Stimulated activated CD8-positive, alpha-beta memory T cell treated with anti-CD3 and anti-CD28 coated beads, Interleukin-4, amount 100 ng/mL, for 24 hours (primary cell): ENCODE results near the gene SNX13.

Source experiments
- DNase-seq: peaks from one replicate; pipeline ENCODE4 v3.0.0-alpha.2; 2020; ENCODE audit warnings: low read depth

SNX13 gene, protein sequence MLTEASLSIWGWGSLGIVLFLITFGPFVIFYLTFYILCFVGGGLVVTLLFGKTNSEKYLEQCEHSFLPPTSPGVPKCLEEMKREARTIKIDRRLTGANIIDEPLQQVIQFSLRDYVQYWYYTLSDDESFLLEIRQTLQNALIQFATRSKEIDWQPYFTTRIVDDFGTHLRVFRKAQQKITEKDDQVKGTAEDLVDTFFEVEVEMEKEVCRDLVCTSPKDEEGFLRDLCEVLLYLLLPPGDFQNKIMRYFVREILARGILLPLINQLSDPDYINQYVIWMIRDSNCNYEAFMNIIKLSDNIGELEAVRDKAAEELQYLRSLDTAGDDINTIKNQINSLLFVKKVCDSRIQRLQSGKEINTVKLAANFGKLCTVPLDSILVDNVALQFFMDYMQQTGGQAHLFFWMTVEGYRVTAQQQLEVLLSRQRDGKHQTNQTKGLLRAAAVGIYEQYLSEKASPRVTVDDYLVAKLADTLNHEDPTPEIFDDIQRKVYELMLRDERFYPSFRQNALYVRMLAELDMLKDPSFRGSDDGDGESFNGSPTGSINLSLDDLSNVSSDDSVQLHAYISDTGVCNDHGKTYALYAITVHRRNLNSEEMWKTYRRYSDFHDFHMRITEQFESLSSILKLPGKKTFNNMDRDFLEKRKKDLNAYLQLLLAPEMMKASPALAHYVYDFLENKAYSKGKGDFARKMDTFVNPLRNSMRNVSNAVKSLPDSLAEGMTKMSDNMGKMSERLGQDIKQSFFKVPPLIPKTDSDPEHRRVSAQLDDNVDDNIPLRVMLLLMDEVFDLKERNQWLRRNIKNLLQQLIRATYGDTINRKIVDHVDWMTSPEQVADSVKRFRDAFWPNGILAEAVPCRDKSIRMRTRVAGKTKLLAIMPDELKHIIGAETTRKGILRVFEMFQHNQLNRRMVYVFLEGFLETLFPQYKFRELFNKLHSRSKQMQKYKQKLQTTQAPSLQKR

GRCh38 chr7:17940302-17940883, at the start of gene SNX13:
Gene SNX13 (minus strand): TSS chr7:17940494. CDS start chr7:17940295, 199 bp downstream.
- DNase-seq = peak; percentile 87

GRCh38 chr7:17989546-17989945, 49.3 kb upstream of the SNX13 start:
- DNase-seq = no peak

DNA sequence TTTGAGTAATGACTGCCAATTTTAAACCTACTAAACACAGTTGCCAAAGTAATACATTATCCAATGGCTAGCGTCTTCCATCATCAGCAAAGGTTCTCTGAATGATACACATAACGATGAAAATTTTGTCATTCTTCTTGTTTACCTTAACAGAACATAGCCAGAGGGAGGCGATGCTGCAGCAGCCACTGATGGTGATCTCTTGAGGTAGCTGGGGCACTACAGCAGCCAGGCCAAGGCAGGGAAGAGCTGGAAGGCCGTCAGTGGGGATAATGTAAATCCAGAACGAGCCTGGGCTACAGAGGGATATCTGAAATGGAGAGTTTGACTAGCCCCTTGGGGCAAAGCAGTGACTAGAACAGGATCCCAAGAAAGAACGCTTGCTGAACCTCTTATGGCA, 48.6 kb upstream of the SNX13 start:
- DNase-seq = no peak

- no peak for DNase-seq
These were observed 47.8 kb upstream of the SNX13 start for GRCh38 chr7:17988141-17988540.

- DNase-seq = no peak
These were observed 46.6 kb upstream of the SNX13 start for GRCh38 chr7:17986851-17987250.

DNA sequence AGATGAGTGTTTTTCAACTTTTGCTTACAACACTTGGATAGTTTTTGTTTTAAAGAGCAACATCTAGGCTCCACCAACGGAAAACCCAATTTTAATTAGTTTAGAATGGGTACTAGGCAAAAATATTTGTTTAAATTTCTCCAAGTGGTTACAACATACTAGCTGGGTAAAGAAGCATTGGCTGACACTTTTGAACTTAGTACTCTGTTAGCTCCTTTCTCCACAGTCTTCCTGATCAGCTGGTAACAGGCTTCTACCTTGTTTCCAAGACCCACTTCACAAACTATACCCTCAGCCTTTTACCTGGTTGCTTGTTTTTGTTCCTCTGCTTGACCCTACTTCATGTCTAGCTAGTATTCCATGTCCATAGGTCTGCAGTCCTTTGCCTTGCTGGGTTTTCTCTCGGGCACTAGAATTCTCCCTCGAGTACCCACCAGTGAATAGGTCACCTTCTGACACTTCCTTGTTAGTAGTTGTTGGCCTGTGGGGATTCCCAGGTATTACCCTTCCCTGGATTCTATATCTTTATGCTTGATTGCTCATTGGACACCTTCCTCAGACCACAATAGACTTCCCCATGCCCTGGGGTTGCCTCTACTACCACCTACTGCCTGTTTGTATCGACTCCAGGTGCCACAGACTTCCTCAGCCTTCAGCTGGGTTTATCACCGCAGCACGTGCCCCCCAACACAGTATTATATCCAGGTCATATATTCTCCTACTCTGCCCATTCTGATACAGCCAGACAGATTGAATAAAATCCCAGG, 45.4 kb upstream of the SNX13 start:
- DNase-seq = no peak

GRCh38 chr7:17984288-17984687, 44.0 kb upstream of the SNX13 start:
- DNase-seq = no peak

GRCh38 chr7:17983221-17984062, 43.1 kb upstream of the SNX13 start:
- DNase-seq = no peak

DNA sequence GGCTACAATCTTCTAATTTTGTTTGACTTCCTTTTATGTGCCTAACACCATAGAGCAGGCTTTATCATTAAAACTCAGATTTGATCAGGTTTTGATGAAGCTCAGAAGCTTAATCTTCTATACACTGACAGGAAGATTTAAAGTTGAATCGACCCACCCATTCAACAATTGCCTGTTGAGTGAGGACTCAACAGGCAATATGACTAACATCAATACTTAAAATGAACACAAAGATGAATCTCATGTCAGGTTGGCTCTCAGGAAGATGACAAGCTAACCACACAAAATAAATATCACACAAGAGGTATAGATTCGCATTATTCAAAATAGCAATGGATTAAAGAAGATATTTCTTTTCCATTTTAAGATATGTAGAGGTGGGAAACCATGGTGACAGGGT, 36.7 kb upstream of the SNX13 start:
- no peak for DNase-seq

- no peak for DNase-seq
These were observed 31.1 kb upstream of the SNX13 start for GRCh38 chr7:17971411-17971810.

- DNase-seq = no peak
These were observed 28.8 kb upstream of the SNX13 start for GRCh38 chr7:17968791-17969715.

DNA sequence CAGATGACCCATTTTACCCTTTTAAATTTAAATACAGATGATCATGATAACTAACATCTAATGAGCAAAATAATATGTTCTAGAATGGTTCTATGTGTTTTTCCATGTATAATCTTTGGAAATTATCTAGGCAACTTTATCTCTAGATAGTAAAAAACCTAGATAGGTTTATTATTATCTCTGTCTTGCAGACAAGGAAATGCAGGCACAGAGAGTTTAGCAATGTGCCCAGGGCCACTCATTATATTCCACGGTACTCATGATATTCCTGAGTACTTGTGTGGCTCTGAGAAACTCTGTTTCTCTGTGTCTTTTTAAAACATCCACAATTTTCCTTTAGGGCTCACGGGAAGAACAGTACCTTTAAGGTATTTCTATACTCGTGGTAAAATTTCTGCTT, 26.4 kb upstream of the SNX13 start:
- DNase-seq = no peak

DNA sequence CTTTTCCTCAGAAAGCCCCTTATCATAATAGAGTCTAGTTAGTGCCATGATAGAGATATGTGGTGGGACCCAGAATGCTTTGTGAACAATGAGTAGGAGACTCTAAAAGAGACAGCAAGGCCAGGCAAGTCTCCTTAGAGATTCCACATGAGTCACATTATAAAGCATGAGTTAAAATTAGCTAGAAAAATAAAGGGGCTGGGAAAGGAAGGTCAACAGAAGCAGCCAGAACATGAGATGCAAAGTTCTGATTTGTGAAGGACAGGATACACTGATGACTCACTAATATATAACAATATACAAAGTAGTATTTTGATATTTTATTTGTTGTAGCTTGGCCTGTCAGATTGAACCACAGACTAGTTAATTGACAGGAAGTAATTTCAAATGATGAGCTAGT, 25.3 kb upstream of the SNX13 start:
- DNase-seq = no peak

DNA sequence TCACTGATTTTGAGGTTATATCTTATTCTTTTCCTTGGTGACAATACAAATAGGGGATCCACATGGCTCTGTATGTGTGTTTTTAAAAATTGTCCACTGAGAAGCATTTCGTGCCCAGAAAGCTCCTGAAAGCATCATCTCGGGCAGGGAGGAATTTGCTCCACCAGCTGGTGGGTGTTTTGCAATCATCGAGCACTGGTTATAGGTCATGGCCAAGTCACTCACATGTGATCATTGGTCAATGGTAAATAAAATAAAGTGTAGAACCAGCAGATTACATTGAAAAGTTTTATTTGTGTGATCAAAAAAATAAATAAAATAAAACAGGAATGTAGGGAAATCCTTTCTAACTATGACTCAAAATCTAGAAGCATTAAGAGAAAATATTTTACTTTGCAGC, 23.0 kb upstream of the SNX13 start:
- DNase-seq = no peak

GRCh38 chr7:17962652-17963051, 22.4 kb upstream of the SNX13 start:
- no peak for DNase-seq

- no peak for DNase-seq
These were observed 17.6 kb upstream of the SNX13 start for GRCh38 chr7:17957871-17958270.

DNA sequence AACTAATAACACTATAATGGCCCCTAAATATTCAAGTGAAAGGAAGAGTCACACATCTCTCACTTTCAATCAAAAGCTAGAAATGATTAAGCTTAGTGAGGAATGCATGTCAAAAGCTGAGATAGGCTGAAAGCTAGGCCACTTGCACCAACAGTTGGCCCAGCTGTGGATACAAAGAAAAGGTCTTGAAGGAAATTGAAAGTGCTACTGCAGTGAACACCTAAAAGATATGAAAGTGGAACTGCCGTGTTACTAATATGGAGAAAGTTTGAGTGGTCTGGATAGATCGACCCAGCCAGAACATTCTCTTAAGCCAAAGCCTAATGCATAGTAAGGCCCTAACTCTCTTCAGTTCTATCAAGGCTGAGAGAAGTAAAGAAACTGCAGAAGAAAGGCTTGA, 12.1 kb upstream of the SNX13 start:
- DNase-seq = no peak

GRCh38 chr7:17951742-17952254, 11.5 kb upstream of the SNX13 start:
- DNase-seq = no peak

DNA sequence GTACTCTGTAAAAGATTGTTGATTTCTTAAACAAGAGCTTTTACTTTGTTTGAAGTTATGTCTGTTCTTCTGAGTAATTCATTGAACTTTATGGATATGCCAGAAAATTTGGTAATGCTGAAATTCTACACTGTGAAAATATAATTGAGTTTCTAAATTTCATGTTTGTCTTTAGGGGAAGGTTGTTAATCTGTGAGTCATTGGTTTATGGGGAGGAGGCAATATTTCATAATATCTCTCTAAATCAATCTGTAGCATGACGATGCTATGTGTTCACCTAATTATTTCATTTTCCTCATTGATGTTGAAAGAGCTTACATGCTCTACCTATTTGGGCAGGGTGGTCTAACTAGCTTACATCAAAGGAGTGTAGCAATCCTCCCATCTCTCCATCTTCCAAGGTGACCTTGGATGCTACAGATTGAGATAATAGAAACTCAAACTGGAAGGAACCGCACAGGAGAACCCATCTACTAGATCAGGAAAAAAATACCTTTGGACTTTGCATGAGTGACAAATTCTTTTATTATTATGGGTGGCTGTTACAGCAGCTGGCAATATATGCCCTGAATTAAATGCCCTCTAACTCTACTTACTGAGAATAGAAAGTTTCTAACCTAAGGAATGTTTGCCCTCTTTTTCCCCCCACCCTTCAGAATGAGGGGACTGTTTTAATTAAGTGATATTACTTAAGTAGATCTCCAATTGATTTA, 8.4 kb upstream of the SNX13 start:
- no peak for DNase-seq
